Colonic mucosa (tissue), 4 donors: ENCODE data around the gene LRRC7. TPM values are rescaled to one million over a fixed set of nuclear protein-coding genes. Genes with fewer than 3 reads are reported as not detected.

ENCODE experiments used
- DNase-seq: peaks from one replicate; pipeline ENCODE4 v3.0.0-alpha.2; 2020
- H3K27ac ChIP-seq: fragments of 200-600 bp; one replicate; pipeline ENCODE4 v1.8.0; 2021
- H3K27me3 ChIP-seq: fragments of 200-600 bp; one replicate; pipeline ENCODE4 v1.8.0; 2021
- H3K36me3 ChIP-seq: fragments of 200-600 bp; one replicate; pipeline ENCODE4 v1.8.0; 2021
- H3K4me1 ChIP-seq: fragments of 200-600 bp; one replicate; pipeline ENCODE4 v1.8.0; 2021; ENCODE audit warnings: mild to moderate bottlenecking
- H3K4me3 ChIP-seq: fragments of 200-600 bp; one replicate; pipeline ENCODE4 v1.8.0; 2021
- H3K9ac ChIP-seq, 2 donors: one replicate each; pipeline ENCODE4 v1.7.0; 2013; ENCODE audit warnings: control low read depth in 2 of 2, low read depth in 2 of 2, low read length in 2 of 2
- H3K9me3 ChIP-seq: fragments of 200-600 bp; one replicate; pipeline ENCODE4 v1.8.0; 2021
- intact Hi-C: fragments of 100-400 bp; cut with DNase I; formaldehyde crosslinking; loops from one replicate; pipeline ENCODE4 v1.14.1; 2022
- total RNA-seq, 2 donors: library from RNA; stranded (reverse); fragmentation: NEBNext Ultra II Directional in 1 of 2; extraction: Animal tissue kit (Norgen Biotek cat#: 25700) in 1 of 2; gene quantifications; one replicate each; pipeline ENCODE4 v1.2.1, GENCODE V29; 2021
- TF ChIP-seq, protein P1 (sequence below): fragments of 200-600 bp; IDR thresholded peaks from one replicate; pipeline ENCODE4 v1.8.0; 2022; ENCODE audit warnings: antibody characterized with exemption, mild to moderate bottlenecking
- donor health status: healthy.
- donor health status: DM: no; HTN: no; CAD: no.
- donor health status: DM: no; HTN: no; CAD: no.

Gene LRRC7
- total RNA-seq, 2 donors from 2014 or later, result 0.21 to 0.22 TPM

- Histone ChIP-seq H3K36me3 (no peaks in the 10 kb centered on the region), H3K27me3 (no peaks in the 10 kb centered on the region), H3K27ac (no peak overlapping the region), H3K4me3 (no peak overlapping the region), H3K9me3 (no peaks in the 10 kb centered on the region), H3K9ac (no peak overlapping the region), H3K4me1 (no peaks in the 10 kb centered on the region)
- TF ChIP-seq, protein P1, sequence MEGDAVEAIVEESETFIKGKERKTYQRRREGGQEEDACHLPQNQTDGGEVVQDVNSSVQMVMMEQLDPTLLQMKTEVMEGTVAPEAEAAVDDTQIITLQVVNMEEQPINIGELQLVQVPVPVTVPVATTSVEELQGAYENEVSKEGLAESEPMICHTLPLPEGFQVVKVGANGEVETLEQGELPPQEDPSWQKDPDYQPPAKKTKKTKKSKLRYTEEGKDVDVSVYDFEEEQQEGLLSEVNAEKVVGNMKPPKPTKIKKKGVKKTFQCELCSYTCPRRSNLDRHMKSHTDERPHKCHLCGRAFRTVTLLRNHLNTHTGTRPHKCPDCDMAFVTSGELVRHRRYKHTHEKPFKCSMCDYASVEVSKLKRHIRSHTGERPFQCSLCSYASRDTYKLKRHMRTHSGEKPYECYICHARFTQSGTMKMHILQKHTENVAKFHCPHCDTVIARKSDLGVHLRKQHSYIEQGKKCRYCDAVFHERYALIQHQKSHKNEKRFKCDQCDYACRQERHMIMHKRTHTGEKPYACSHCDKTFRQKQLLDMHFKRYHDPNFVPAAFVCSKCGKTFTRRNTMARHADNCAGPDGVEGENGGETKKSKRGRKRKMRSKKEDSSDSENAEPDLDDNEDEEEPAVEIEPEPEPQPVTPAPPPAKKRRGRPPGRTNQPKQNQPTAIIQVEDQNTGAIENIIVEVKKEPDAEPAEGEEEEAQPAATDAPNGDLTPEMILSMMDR, result no peak
- DNase-seq, result no peak
- intact Hi-C loops, result no loop called here
Observed at GRCh38 chr1:69524015-69524414, 43.7 kb upstream of the LRRC7 start.

DNA sequence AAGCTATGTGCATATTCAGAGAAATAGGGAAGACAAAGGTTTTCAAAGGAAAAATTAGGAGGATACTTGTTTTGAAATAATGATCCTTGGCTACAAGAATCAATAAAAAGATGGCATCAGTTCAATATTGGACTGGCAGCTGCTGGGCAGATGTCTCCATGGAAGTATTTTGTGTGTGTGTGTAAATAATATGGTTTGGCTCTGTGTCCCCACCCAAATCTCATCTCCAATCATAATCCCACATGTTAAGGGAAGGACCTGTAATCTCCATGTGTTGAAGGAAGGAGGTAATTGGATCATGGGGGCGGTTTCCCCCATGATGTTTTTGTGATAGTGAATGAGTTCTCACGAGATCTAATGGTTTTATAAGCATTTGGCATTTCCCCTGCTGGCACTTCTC, 40.4 kb upstream of the LRRC7 start:
- H3K27me3 ChIP-seq, result no peaks in the 10 kb centered on the region
- TF ChIP-seq, protein P1, result no peak
- no peak overlapping the region for H3K9ac ChIP-seq
- H3K4me1 ChIP-seq, result no peaks in the 10 kb centered on the region
- intact Hi-C loops, result no loop called here
- H3K4me3 ChIP-seq, result no peak overlapping the region
- no peak overlapping the region for H3K27ac ChIP-seq
- H3K36me3 ChIP-seq, result no peaks in the 10 kb centered on the region
- no peaks in the 10 kb centered on the region for H3K9me3 ChIP-seq
- no peak for DNase-seq

GRCh38 chr1:69528376-69528775, 39.3 kb upstream of the LRRC7 start:
- H3K9ac ChIP-seq, result no peak overlapping the region
- no peaks in the 10 kb centered on the region for H3K4me1 ChIP-seq
- intact Hi-C loops, result no loop called here
- no peaks in the 10 kb centered on the region for H3K27me3 ChIP-seq
- H3K9me3 ChIP-seq, result no peaks in the 10 kb centered on the region
- no peaks in the 10 kb centered on the region for H3K36me3 ChIP-seq
- no peak overlapping the region for H3K4me3 ChIP-seq
- TF ChIP-seq, protein P1, result no peak
- no peak overlapping the region for H3K27ac ChIP-seq
- no peak for DNase-seq

GRCh38 chr1:69533343-69533742, 34.4 kb upstream of the LRRC7 start:
- no peak overlapping the region for H3K4me3 ChIP-seq
- TF ChIP-seq, protein P1, result no peak

GRCh38 chr1:69534829-69535228, 32.9 kb upstream of the LRRC7 start:
- H3K36me3 ChIP-seq, result no peaks in the 10 kb centered on the region
- H3K4me1 ChIP-seq, result no peaks in the 10 kb centered on the region
- H3K9ac ChIP-seq, result no peak overlapping the region
- intact Hi-C loops, result no loop called here
- TF ChIP-seq, protein P1, result no peak
- no peaks in the 10 kb centered on the region for H3K9me3 ChIP-seq
- H3K27ac ChIP-seq, result no peak overlapping the region
- H3K4me3 ChIP-seq, result no peak overlapping the region
- no peak for DNase-seq
- H3K27me3 ChIP-seq, result no peaks in the 10 kb centered on the region

More at GRCh38 chr1:69533343-69533742, 34.4 kb upstream of the LRRC7 start:
- Histone ChIP-seq H3K27me3 (no peaks in the 10 kb centered on the region), H3K4me1 (no peaks in the 10 kb centered on the region), H3K36me3 (no peaks in the 10 kb centered on the region), H3K9me3 (no peaks in the 10 kb centered on the region), H3K27ac (no peak overlapping the region), H3K9ac (no peak overlapping the region)
- no peak for DNase-seq
- intact Hi-C loops, result no loop called here

GRCh38 chr1:69535490-69535889, 32.2 kb upstream of the LRRC7 start:
- DNase-seq, result no peak
- H3K4me3 ChIP-seq, result no peak overlapping the region
- no peak overlapping the region for H3K9ac ChIP-seq
- H3K36me3 ChIP-seq, result no peaks in the 10 kb centered on the region
- no peaks in the 10 kb centered on the region for H3K4me1 ChIP-seq
- TF ChIP-seq, protein P1, result no peak
- H3K9me3 ChIP-seq, result no peaks in the 10 kb centered on the region
- intact Hi-C loops, result no loop called here
- no peaks in the 10 kb centered on the region for H3K27me3 ChIP-seq
- no peak overlapping the region for H3K27ac ChIP-seq
